AG04449 (cell line): ENCODE results near the gene B4GALT2.
A peak's percentile ranks its signal among the peaks of the same experiment; 100 is the strongest.

ENCODE experiments used
- CTCF ChIA-PET: fragments of 350-600 bp; formaldehyde crosslinking; extraction: SDS; loops from one replicate; lab custom pipeline; 2021; ENCODE audit warnings: antibody characterized with exemption; lab: Yijun Ruan, JAX
- POLR2A ChIA-PET: fragments of 400-600, 350-600 bp; formaldehyde crosslinking; extraction: SDS; loops from one replicate; lab custom pipeline; 2020; ENCODE audit warnings: antibody characterized with exemption, inconsistent platforms; lab: Yijun Ruan, JAX
- DNase-seq: peaks from one replicate; pipeline ENCODE4 v3.0.0-alpha.2; 2010; ENCODE audit warnings: low read depth, low spot score
- H3K4me3 ChIP-seq: 2 replicates; pipeline ENCODE4 v1.5.1; 2011; ENCODE audit warnings: low read depth, mild to moderate bottlenecking, control low read depth, low read length
- CTCF ChIP-seq: IDR thresholded peaks from one replicate; pipeline ENCODE4 v1.5.1; 2011; ENCODE audit warnings: mild to moderate bottlenecking, moderate library complexity, low read length, control low read depth, inconsistent platforms; ENCODE audit not compliant: insufficient read depth; ENCODE audit errors: missing control alignments

The B4GALT2 gene, protein sequence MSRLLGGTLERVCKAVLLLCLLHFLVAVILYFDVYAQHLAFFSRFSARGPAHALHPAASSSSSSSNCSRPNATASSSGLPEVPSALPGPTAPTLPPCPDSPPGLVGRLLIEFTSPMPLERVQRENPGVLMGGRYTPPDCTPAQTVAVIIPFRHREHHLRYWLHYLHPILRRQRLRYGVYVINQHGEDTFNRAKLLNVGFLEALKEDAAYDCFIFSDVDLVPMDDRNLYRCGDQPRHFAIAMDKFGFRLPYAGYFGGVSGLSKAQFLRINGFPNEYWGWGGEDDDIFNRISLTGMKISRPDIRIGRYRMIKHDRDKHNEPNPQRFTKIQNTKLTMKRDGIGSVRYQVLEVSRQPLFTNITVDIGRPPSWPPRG

DNA sequence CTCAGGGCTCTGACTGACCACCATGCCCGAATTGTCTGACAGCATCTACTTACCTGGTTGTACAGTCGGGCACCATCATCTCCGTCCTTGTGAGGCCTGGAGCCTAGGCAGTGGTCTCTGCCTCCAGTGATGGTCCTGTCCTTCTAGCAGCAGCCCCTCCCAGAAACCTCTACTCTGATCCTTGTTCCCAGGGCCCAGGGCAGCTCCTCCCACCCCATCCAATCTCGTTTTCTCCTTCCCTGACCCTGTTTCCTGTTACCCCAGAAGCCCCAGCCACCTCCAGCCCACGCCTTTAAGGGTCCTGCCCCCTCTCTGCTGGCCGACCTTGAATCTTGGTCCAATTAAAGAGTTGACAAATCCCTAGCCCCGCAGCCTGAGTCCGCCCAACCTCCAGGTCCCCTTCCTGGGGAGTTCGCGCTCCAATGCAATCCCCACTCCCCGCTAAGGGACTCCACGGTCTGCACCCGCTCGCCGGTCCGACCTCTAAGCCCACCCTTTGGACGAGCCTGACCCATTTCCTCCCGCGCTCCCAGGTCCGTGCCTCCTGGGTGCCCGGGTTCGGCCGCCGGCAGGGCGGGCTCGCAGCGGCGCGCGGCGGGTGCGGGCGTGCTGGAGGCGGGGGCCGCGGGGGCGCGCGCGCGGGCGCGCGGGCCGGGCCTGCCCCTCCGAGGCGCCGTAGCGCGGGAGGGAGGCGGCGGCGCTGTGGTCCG is at the start of gene B4GALT2:
B4GALT2 (plus strand) TSS at position 660 of the 710 bp plus-strand sequence. CDS start 1,951 bp downstream, outside the sequence.
- POLR2A ChIA-PET: interaction anchor here (1.2 kb wide), 1 partner anchor 9 kb away, joined by 4 read pairs; the partner anchor contains the start of gene DPH2
- CTCF ChIA-PET: interaction anchor here (1.0 to 2.5 kb wide), 3 partner anchors 26 to 69 kb away, joined by 3 to 10 read pairs (median 4); no protein-coding TSS in a partner anchor
- DNase-seq: no peak
- TF ChIP-seq CTCF: no peak
- peak within 1 kb of the TSS; percentile 69 for H3K4me3 ChIP-seq

DNA sequence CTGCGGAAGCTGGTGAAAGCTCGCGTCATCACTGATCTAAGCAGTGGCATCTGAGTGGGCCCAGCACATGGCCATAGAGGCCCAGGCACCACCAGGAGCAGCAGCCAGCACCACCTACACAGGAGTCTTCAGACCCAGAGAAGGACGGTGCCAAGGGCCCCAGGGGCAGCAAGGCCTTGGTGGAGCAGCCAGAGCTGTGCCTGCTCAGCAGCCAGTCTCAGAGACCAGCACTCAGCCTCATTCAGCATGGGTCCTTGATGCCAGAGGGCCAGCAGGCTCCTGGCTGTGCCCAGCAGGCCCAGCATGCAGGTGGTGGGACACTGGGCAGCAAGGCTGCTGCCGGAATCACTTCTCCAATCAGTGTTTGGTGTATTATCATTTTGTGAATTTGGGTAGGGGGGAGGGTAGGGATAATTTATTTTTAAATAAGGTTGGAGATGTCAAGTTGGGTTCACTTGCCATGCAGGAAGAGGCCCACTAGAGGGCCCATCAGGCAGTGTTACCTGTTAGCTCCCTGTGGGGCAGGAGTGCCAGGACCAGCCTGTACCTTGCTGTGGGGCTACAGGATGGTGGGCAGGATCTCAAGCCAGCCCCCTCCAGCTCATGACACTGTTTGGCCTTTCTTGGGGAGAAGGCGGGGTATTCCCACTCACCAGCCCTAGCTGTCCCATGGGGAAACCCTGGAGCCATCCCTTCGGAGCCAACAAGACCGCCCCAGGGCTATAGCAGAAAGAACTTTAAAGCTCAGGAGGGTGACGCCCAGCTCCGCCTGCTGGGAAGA is 48.7 kb upstream of the B4GALT2 start:
- no peak for TF ChIP-seq CTCF
- ChIA-PET POLR2A (interaction anchor here (0.6 kb wide), 1 partner anchor 16 kb away, joined by 3 read pairs; no protein-coding TSS in a partner anchor), CTCF (interaction anchor here (1.0 to 14.4 kb wide), 6 partner anchors 10 to 168 kb away, joined by 3 to 1004 read pairs (median 5); partner anchors contain the start of gene IPO13)
- DNase-seq: no peak
- H3K4me3 ChIP-seq: no peak overlapping the region

- ChIA-PET CTCF (interaction anchor here (1.0 to 14.4 kb wide), 6 partner anchors 9 to 168 kb away, joined by 3 to 1004 read pairs (median 5); partner anchors contain the start of gene IPO13), POLR2A (no interaction called here)
- no peak overlapping the region for H3K4me3 ChIP-seq
- no peak for TF ChIP-seq CTCF
- no peak for DNase-seq
Observed at GRCh38 chr1:43930949-43931275, 48.1 kb upstream of the B4GALT2 start.

- DNase-seq: no peak
- H3K4me3 ChIP-seq: no peak overlapping the region
- ChIA-PET CTCF (interaction anchor here (1.1 to 14.4 kb wide), 7 partner anchors 10 to 169 kb away, joined by 3 to 1004 read pairs (median 64); partner anchors contain the start of gene IPO13), POLR2A (no interaction called here)
- no peak for TF ChIP-seq CTCF
Observed at GRCh38 chr1:43931711-43932660, 47.0 kb upstream of the B4GALT2 start.

DNA sequence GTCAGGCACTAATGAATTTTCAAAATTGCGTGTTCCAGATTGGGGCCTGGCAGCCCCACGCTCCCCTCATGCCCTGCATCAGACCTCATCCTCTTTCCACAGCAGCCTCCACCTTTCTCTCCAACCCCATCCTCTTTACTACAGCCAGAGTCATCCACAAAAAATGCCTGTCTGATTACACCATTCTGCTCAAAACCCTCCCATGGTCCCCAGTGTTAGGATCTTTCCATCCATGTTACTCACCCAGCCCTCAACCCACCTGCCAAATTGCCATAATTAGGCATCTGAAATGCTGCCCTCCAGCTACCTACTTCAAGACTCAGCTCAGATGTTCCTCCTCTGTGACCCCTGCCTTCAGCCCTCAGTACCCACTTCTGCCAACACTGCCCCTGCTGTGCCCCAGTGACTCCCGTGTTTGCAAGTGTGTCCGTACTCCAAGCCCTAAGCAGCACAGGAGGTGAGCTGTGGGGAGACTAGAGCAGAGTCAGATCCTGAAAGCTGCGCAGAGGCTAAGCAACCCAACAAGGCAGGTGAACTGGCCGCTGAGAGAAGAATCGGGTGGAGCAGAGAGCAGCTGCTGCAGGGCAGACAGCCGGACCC is 46.1 kb upstream of the B4GALT2 start:
- H3K4me3 ChIP-seq: peak overlapping the region; percentile 47
- no peak for TF ChIP-seq CTCF
- POLR2A ChIA-PET: interaction anchor here (1.4 to 1.6 kb wide), 2 partner anchors 11 to 170 kb away, joined by 3 read pairs; no protein-coding TSS in a partner anchor

More for the DNA sequence above, 46.1 kb upstream of the B4GALT2 start:
- no peak for DNase-seq
- CTCF ChIA-PET: interaction anchor here (1.0 to 14.4 kb wide), 10 partner anchors 11 to 170 kb away, joined by 3 to 1004 read pairs (median 41); partner anchors contain the start of gene IPO13
